Activated CD8-positive, alpha-beta T cell treated with anti-CD3 and anti-CD28 coated beads, Interleukin-2, amount 10 ng/mL, durations not matched to agents 7 days and 5 days (primary cell): ENCODE results near the gene COL28A1. TPM values are rescaled to one million over a fixed set of nuclear protein-coding genes. Genes with fewer than 3 reads are reported as not detected.

Source experiments
- ATAC-seq: fragments of 150-1000 bp; cut with Tn5 transposase; one replicate; pipeline ENCODE4 v1.10.0; 2021; ENCODE audit warnings: moderate library complexity
- CTCF ChIA-PET: fragments of 350-600 bp; sonication (Branson Sonifier 250); formaldehyde crosslinking; loops from one replicate; lab custom pipeline; 2021; ENCODE audit warnings: antibody characterized with exemption; lab: Charles Lee
- POLR2A ChIA-PET: fragments of 350-600 bp; sonication (Branson Sonifier 250); formaldehyde crosslinking; loops from one replicate; lab custom pipeline; 2021; ENCODE audit warnings: antibody characterized with exemption; lab: Charles Lee
- DNase-seq: peaks from one replicate; pipeline ENCODE4 v3.0.0-alpha.2; 2020
- H3K27ac Mint-ChIP-seq: one replicate; pipeline ENCODE4 v1.8.0; 2021; ENCODE audit warnings: mild to moderate bottlenecking, mixed read lengths
- H3K27me3 Mint-ChIP-seq: one replicate; pipeline ENCODE4 v1.8.0; 2021; ENCODE audit warnings: low read depth, mixed read lengths
- H3K36me3 Mint-ChIP-seq: one replicate; pipeline ENCODE4 v1.8.0; 2021; ENCODE audit warnings: low read depth, mixed read lengths
- H3K4me1 Mint-ChIP-seq: one replicate; pipeline ENCODE4 v1.8.0; 2021; ENCODE audit warnings: low read depth, mixed read lengths
- H3K4me3 Mint-ChIP-seq: one replicate; pipeline ENCODE4 v1.8.0; 2021; ENCODE audit warnings: mild to moderate bottlenecking, mixed read lengths
- H3K9me3 Mint-ChIP-seq: one replicate; pipeline ENCODE4 v1.8.0; 2022; ENCODE audit warnings: mixed read lengths; ENCODE audit not compliant: insufficient read depth
- total RNA-seq, 2 experiments: library from RNA; stranded (reverse); gene quantifications; one replicate each; pipeline ENCODE4 v1.2.3, GENCODE V29; 2021

Gene COL28A1
- total RNA-seq, 2 experiments from 2014 or later = not detected

- H3K4me3 Mint-ChIP-seq = no peak overlapping the region
- no peaks in the 10 kb centered on the region for H3K36me3 Mint-ChIP-seq
- peaks cover 21% of the 10 kb centered on the region for H3K9me3 Mint-ChIP-seq
- no peak overlapping the region for H3K27ac Mint-ChIP-seq
- ATAC-seq (no peak), DNase-seq (no peak)
- CTCF ChIA-PET = no interaction called here
- no peaks in the 10 kb centered on the region for H3K27me3 Mint-ChIP-seq
- POLR2A ChIA-PET = no interaction called here
- H3K4me1 Mint-ChIP-seq = no peaks in the 10 kb centered on the region
Measured at GRCh38 chr7:7452119-7452518, 83.6 kb downstream of the COL28A1 start.

DNA sequence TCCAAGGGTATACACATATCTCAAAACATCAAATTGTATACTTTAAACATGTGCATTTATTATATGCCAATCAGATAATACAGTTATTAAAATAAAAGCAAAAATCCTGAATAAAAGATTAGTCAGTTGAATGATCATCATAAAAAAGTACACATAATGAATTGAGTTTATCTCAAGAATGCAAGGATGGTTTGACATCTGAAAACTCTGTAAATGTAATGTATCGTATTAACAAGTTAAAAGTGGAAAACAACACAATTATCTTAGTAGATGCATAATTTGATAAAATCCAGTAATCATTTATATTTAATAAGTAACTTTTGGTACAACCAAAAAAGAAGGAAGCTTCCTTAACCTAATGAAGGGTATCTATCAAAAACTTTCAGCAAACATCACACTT lies 86.6 kb downstream of the COL28A1 start:
- CTCF ChIA-PET = interaction anchor here (1.6 kb wide), 1 partner anchor 10 kb away, joined by 3 read pairs; no protein-coding TSS in a partner anchor
- Mint-ChIP-seq H3K27me3 (no peaks in the 10 kb centered on the region), H3K4me3 (no peak overlapping the region), H3K9me3 (peaks cover 23% of the 10 kb centered on the region), H3K4me1 (no peaks in the 10 kb centered on the region), H3K27ac (no peak overlapping the region), H3K36me3 (no peaks in the 10 kb centered on the region)
- DNase-seq (no peak), ATAC-seq (no peak)
- POLR2A ChIA-PET = no interaction called here

DNA sequence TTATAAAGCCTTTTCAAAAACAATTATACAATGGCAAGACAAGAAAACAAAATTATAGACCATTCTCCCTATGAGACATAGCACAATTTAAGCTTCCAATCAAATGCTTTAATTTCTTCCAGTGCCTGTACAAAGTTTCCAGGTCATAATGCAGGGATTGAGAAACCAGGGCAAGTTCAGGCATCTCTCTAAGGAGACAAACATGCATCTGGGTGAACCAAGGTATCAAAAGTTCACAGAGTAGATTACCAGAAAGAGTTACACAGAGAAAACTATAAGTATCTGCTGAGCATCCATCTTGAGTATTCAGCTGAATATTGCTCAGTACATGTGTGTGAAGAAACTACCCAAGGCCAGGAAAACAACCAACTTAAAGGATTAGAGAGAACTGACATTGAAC lies 89.1 kb downstream of the COL28A1 start:
- Mint-ChIP-seq H3K27me3 (no peaks in the 10 kb centered on the region), H3K36me3 (no peaks in the 10 kb centered on the region), H3K4me3 (no peak overlapping the region), H3K27ac (no peak overlapping the region), H3K9me3 (peaks cover 23% of the 10 kb centered on the region), H3K4me1 (no peaks in the 10 kb centered on the region)
- DNase-seq (no peak), ATAC-seq (no peak)
- CTCF ChIA-PET = no interaction called here
- POLR2A ChIA-PET = no interaction called here

- POLR2A ChIA-PET = no interaction called here
Measured at GRCh38 chr7:7443806-7444350, 91.8 kb downstream of the COL28A1 start.

GRCh38 chr7:7439564-7439963 lies 96.1 kb downstream of the COL28A1 start:
- no peak for DNase-seq
- Mint-ChIP-seq H3K4me1 (no peaks in the 10 kb centered on the region), H3K9me3 (no peaks in the 10 kb centered on the region), H3K27ac (no peak overlapping the region), H3K36me3 (no peaks in the 10 kb centered on the region), H3K27me3 (no peaks in the 10 kb centered on the region), H3K4me3 (no peak overlapping the region)
- CTCF ChIA-PET = interaction anchor here (1.4 kb wide), 1 partner anchor 10 kb away, joined by 3 read pairs; no protein-coding TSS in a partner anchor
- no peak for ATAC-seq
- POLR2A ChIA-PET = no interaction called here

More at GRCh38 chr7:7443806-7444350, 91.8 kb downstream of the COL28A1 start:
- H3K27ac Mint-ChIP-seq = no peak overlapping the region
- ATAC-seq (no peak), DNase-seq (no peak)
- no peaks in the 10 kb centered on the region for H3K27me3 Mint-ChIP-seq
- peaks cover 6% of the 10 kb centered on the region for H3K9me3 Mint-ChIP-seq
- no peaks in the 10 kb centered on the region for H3K36me3 Mint-ChIP-seq
- CTCF ChIA-PET = no interaction called here
- no peak overlapping the region for H3K4me3 Mint-ChIP-seq
- no peaks in the 10 kb centered on the region for H3K4me1 Mint-ChIP-seq

- ATAC-seq (no peak), DNase-seq (no peak)
- Mint-ChIP-seq H3K27me3 (no peaks in the 10 kb centered on the region), H3K36me3 (no peaks in the 10 kb centered on the region), H3K4me3 (no peak overlapping the region), H3K9me3 (no peaks in the 10 kb centered on the region), H3K27ac (no peak overlapping the region), H3K4me1 (no peaks in the 10 kb centered on the region)
- POLR2A ChIA-PET = no interaction called here
- CTCF ChIA-PET = interaction anchor here (1.0 to 1.4 kb wide), 2 partner anchors 11 to 335 kb away, joined by 3 read pairs; no protein-coding TSS in a partner anchor
Measured at GRCh38 chr7:7438851-7439250, 96.8 kb downstream of the COL28A1 start.

- Mint-ChIP-seq H3K27ac (no peak overlapping the region), H3K27me3 (peaks cover 4% of the 10 kb centered on the region), H3K9me3 (no peaks in the 10 kb centered on the region), H3K36me3 (no peaks in the 10 kb centered on the region), H3K4me1 (no peaks in the 10 kb centered on the region), H3K4me3 (no peak overlapping the region)
- no peak for DNase-seq
- POLR2A ChIA-PET = no interaction called here
- ATAC-seq = no peak
- CTCF ChIA-PET = interaction anchor here (1.3 kb wide), 1 partner anchor 12 kb away, joined by 6 read pairs; no protein-coding TSS in a partner anchor
Measured at GRCh38 chr7:7435978-7436377, 99.7 kb downstream of the COL28A1 start.

DNA sequence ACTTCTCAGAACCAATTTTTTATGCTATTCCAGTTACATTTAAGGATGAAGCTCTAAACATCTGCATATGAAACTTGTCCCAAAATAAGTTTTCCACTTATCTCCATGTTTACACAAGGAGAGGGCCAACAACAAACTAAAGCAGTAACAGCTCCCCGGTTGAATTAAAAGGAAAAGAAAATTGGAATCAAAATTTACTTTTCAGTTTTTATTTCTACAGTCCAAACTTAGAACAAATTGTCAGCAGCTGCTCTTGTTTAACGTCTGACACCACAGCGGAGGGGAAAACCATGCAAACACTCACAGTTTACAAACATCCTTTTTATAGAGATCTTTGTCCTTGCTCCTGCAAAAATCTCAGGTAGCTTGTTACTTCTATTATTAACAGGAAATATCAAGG lies 101.3 kb downstream of the COL28A1 start:
- H3K4me1 Mint-ChIP-seq = no peaks in the 10 kb centered on the region
- peaks cover 5% of the 10 kb centered on the region for H3K27me3 Mint-ChIP-seq
- H3K9me3 Mint-ChIP-seq = no peaks in the 10 kb centered on the region
- no peak for ATAC-seq
- H3K36me3 Mint-ChIP-seq = no peaks in the 10 kb centered on the region
- H3K4me3 Mint-ChIP-seq = no peak overlapping the region
- no peak overlapping the region for H3K27ac Mint-ChIP-seq
- CTCF ChIA-PET = interaction anchor here (1.0 kb wide), 1 partner anchor 11 kb away, joined by 4 read pairs; no protein-coding TSS in a partner anchor
- POLR2A ChIA-PET = no interaction called here
- no peak for DNase-seq

GRCh38 chr7:7433811-7434210 lies 101.9 kb downstream of the COL28A1 start:
- DNase-seq (no peak), ATAC-seq (no peak)
- Mint-ChIP-seq H3K9me3 (no peaks in the 10 kb centered on the region), H3K27me3 (peaks cover 7% of the 10 kb centered on the region), H3K36me3 (no peaks in the 10 kb centered on the region), H3K4me3 (no peak overlapping the region), H3K4me1 (no peaks in the 10 kb centered on the region), H3K27ac (no peak overlapping the region)
- ChIA-PET CTCF (interaction anchor here (1.0 kb wide), 1 partner anchor 10 kb away, joined by 4 read pairs; no protein-coding TSS in a partner anchor), POLR2A (no interaction called here)

DNA sequence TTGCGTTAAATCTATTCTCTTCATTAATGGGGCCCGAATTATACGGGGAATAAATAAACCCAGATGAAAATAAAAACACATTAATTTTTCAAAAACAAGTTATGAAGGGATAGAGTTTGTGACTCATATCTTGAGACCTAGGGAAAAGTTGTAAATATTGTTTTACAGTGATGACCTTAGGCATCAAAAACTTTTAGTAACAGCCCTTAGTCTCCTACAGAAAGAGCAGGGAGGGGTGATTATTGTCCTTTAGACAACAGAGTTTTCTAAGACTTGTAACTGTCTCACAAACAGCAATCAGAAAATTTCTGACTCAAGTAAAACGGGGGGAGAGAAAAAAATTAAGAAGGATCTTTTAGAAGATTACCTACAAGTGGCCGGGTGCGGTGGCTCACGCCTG lies 102.7 kb downstream of the COL28A1 start:
- no peak for DNase-seq
- H3K4me1 Mint-ChIP-seq = no peaks in the 10 kb centered on the region
- H3K36me3 Mint-ChIP-seq = no peaks in the 10 kb centered on the region
- CTCF ChIA-PET = no interaction called here
- H3K9me3 Mint-ChIP-seq = no peaks in the 10 kb centered on the region
- H3K4me3 Mint-ChIP-seq = no peak overlapping the region
- no peak for ATAC-seq
- H3K27me3 Mint-ChIP-seq = peaks cover 7% of the 10 kb centered on the region
- POLR2A ChIA-PET = no interaction called here
- H3K27ac Mint-ChIP-seq = no peak overlapping the region

GRCh38 chr7:7428806-7429205 lies 106.9 kb downstream of the COL28A1 start:
- H3K4me1 Mint-ChIP-seq = peaks cover 6% of the 10 kb centered on the region

DNA sequence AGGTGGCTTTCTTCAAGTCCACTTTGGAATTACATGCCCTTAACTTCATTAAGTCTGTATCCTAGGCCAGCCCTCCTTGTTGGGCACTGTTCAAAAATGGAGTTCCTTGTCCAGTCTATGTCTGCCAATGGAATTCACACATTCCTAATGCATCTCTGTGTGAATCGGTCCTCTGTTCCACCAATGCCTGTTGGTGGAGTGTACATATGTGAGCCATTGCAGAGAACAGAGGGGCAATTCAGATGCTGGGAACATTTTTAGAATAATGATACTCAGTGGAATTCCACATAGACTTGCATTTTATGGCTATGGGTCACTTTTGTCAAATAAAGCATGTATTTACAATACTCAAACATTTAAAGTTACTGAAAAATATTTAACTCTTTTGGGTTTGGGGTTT lies 108.3 kb downstream of the COL28A1 start:
- Mint-ChIP-seq H3K4me1 (peaks cover 6% of the 10 kb centered on the region), H3K27ac (no peak overlapping the region), H3K27me3 (peaks cover 10% of the 10 kb centered on the region), H3K36me3 (peaks cover 2% of the 10 kb centered on the region), H3K9me3 (no peaks in the 10 kb centered on the region), H3K4me3 (no peak overlapping the region)
- DNase-seq (no peak), ATAC-seq (no peak)
- POLR2A ChIA-PET = no interaction called here
- CTCF ChIA-PET = no interaction called here

More at GRCh38 chr7:7428806-7429205, 106.9 kb downstream of the COL28A1 start:
- H3K27ac Mint-ChIP-seq = no peak overlapping the region
- no peak overlapping the region for H3K4me3 Mint-ChIP-seq
- H3K9me3 Mint-ChIP-seq = no peaks in the 10 kb centered on the region
- peaks cover 10% of the 10 kb centered on the region for H3K27me3 Mint-ChIP-seq
- POLR2A ChIA-PET = no interaction called here
- ATAC-seq = no peak
- CTCF ChIA-PET = no interaction called here
- H3K36me3 Mint-ChIP-seq = peaks cover 2% of the 10 kb centered on the region
- no peak for DNase-seq
